IMR-90 (cell line): ENCODE measurements around the gene PRR36. TPM values are rescaled to one million over a fixed set of nuclear protein-coding genes. Genes with fewer than 3 reads are reported as not detected.

Source experiments
- ATAC-seq: fragments of 200-7000 bp; cut with Tn5 transposase; 2 replicates; pipeline ENCODE4 v1.9.1; 2020; ENCODE audit warnings: low read depth, mild to moderate bottlenecking, moderate library complexity
- BruUV-seq: library from RNA; stranded (reverse); fragments of 400-500 nt; replicated peaks from 2 replicates; lab custom pipeline; 2021; lab: Mats Ljungman, UMichigan
- CTCF ChIA-PET: fragments of 300-600 bp; formaldehyde crosslinking; extraction: SDS; loops from one replicate; lab custom pipeline; 2021; ENCODE audit warnings: antibody characterized with exemption; lab: Yijun Ruan, JAX
- POLR2A ChIA-PET: fragments of 300-600 bp; sonication (Branson Sonifier 250); formaldehyde crosslinking; loops from one replicate; lab custom pipeline; 2022; ENCODE audit warnings: antibody characterized with exemption; ENCODE audit not compliant: unreplicated experiment; lab: Charles Lee
- DNase-seq: peaks from one replicate; pipeline ENCODE4 v3.0.0; 2013
- H2AFZ ChIP-seq: replicated peaks from 2 replicates; pipeline ENCODE3; 2013; ENCODE audit warnings: low read length, mild to moderate bottlenecking; ENCODE audit not compliant: poor library complexity
- H2AK5ac ChIP-seq: 2 replicates; pipeline ENCODE4 v1.6.1; 2013; ENCODE audit warnings: low read depth, low read length, inconsistent platforms
- H2AK9ac ChIP-seq: replicated peaks from 2 replicates; pipeline ENCODE3; 2013; ENCODE audit warnings: mild to moderate bottlenecking, low read depth, low read length, moderate library complexity; ENCODE audit not compliant: poor library complexity
- H2BK120ac ChIP-seq: 2 replicates; pipeline ENCODE4 v1.6.1; 2013; ENCODE audit warnings: low read depth, low read length, inconsistent platforms
- H2BK15ac ChIP-seq: 3 replicates; pipeline ENCODE4 v1.6.1; 2013; ENCODE audit warnings: low read depth, low read length, inconsistent platforms
- H2BK20ac ChIP-seq: 2 replicates; pipeline ENCODE4 v1.6.1; 2013; ENCODE audit warnings: low read depth, mild to moderate bottlenecking, inconsistent platforms, low read length, moderate library complexity
- H2BK5ac ChIP-seq: 2 replicates; pipeline ENCODE4 v1.6.1; 2013; ENCODE audit warnings: mild to moderate bottlenecking, low read depth, low read length, inconsistent platforms; ENCODE audit not compliant: poor library complexity, severe bottlenecking
- H3K14ac ChIP-seq: replicated peaks from 2 replicates; pipeline ENCODE4 v1.6.1; 2013; ENCODE audit warnings: low read depth, low read length, inconsistent platforms
- H3K18ac ChIP-seq: 2 replicates; pipeline ENCODE4 v1.6.1; 2013; ENCODE audit warnings: low read depth, low read length, control low read depth
- H3K23ac ChIP-seq: 2 replicates; pipeline ENCODE4 v1.6.1; 2013; ENCODE audit warnings: low read depth, low read length, inconsistent platforms
- H3K27ac ChIP-seq: 2 replicates; pipeline ENCODE4 v1.5.1; 2013; ENCODE audit warnings: mild to moderate bottlenecking, control low read depth, low read length; ENCODE audit not compliant: insufficient read depth
- H3K27me3 ChIP-seq: 2 replicates; pipeline ENCODE4 v1.6.1; 2013; ENCODE audit warnings: low read length; ENCODE audit not compliant: control insufficient read depth, insufficient read depth
- H3K36me3 ChIP-seq: 2 replicates; pipeline ENCODE4 v1.6.1; 2013; ENCODE audit warnings: low read length, mixed read lengths; ENCODE audit not compliant: control insufficient read depth, insufficient read depth
- H3K4ac ChIP-seq: 2 replicates; pipeline ENCODE4 v1.6.1; 2013; ENCODE audit warnings: low read depth, low read length, inconsistent platforms
- H3K4me1 ChIP-seq: 2 replicates; pipeline ENCODE4 v1.6.1; 2013; ENCODE audit warnings: low read length, mixed read lengths; ENCODE audit not compliant: control insufficient read depth, insufficient read depth
- H3K4me2 ChIP-seq: 2 replicates; pipeline ENCODE4 v1.6.1; 2013; ENCODE audit warnings: low read depth, mild to moderate bottlenecking, control low read depth, low read length, moderate library complexity
- H3K4me3 ChIP-seq: 2 replicates; pipeline ENCODE4 v1.5.1; 2013; ENCODE audit warnings: low read depth, mild to moderate bottlenecking, control low read depth, low read length, moderate library complexity; ENCODE audit not compliant: insufficient read depth
- H3K56ac ChIP-seq: 2 replicates; pipeline ENCODE4 v1.6.1; 2013; ENCODE audit warnings: low read length, inconsistent platforms; ENCODE audit not compliant: insufficient read depth; ENCODE audit errors: extremely low read depth
- H3K79me1 ChIP-seq, 2 experiments: 2 replicates each; pipeline ENCODE4 v1.6.1; 2013; ENCODE audit warnings: low read length in 2 of 2, inconsistent platforms in 1 of 2, low read depth in 1 of 2
- H3K9ac ChIP-seq: 2 replicates; pipeline ENCODE4 v1.6.1; 2013; ENCODE audit warnings: low read depth, low read length, control low read depth
- H3K9me1 ChIP-seq: 2 replicates; pipeline ENCODE4 v1.6.1; 2013; ENCODE audit warnings: low read length, inconsistent platforms; ENCODE audit not compliant: insufficient read depth
- H3K9me3 ChIP-seq: 2 replicates; pipeline ENCODE4 v1.6.1; 2013; ENCODE audit warnings: low read length; ENCODE audit not compliant: control insufficient read depth, insufficient read depth
- H4K20me1 ChIP-seq: 2 replicates; pipeline ENCODE4 v1.6.1; 2013; ENCODE audit warnings: low read length, inconsistent platforms; ENCODE audit not compliant: insufficient read depth
- H4K5ac ChIP-seq: 2 replicates; pipeline ENCODE4 v1.6.1; 2013; ENCODE audit warnings: mild to moderate bottlenecking, low read depth, low read length, control low read depth
- H4K8ac ChIP-seq, 2 experiments: 2 replicates each; pipeline ENCODE4 v1.6.1; 2013; ENCODE audit warnings: low read depth in 2 of 2, low read length in 2 of 2, control low read depth in 1 of 2, inconsistent platforms in 1 of 2
- H4K91ac ChIP-seq: 2 replicates; pipeline ENCODE4 v1.6.1; 2013; ENCODE audit warnings: low read depth, low read length, inconsistent platforms; ENCODE audit not compliant: insufficient read depth
- FOS ChIP-seq: fragments of 150-350 bp; IDR thresholded peaks from 2 replicates; pipeline ENCODE4 v1.6.1; 2016; ENCODE audit warnings: low read depth, low read length
- MAZ ChIP-seq: IDR thresholded peaks from 2 replicates; pipeline ENCODE4 v1.6.1; 2012; ENCODE audit warnings: low read depth, mild to moderate bottlenecking, low read length, improper control_type of control experiment, moderate library complexity, borderline replicate concordance
- POLR2A ChIP-seq: IDR thresholded peaks from 2 replicates; pipeline ENCODE4 v1.6.1; 2012; ENCODE audit warnings: mild to moderate bottlenecking, low read depth, low read length
- RCOR1 ChIP-seq: IDR thresholded peaks from 2 replicates; pipeline ENCODE4 v1.6.1; 2012; ENCODE audit warnings: mild to moderate bottlenecking, low read length, improper control_type of control experiment; ENCODE audit not compliant: insufficient replicate concordance
- RFX5 ChIP-seq: IDR thresholded peaks from 2 replicates; pipeline ENCODE4 v1.8.0; 2012; ENCODE audit warnings: low read depth, mild to moderate bottlenecking, low read length, moderate library complexity
- USF2 ChIP-seq: fragments of 150-350 bp; IDR thresholded peaks from 2 replicates; pipeline ENCODE4 v1.6.1; 2017; ENCODE audit warnings: mild to moderate bottlenecking, antibody characterized with exemption, low read length, low read depth
- WGBS, 2 experiments: methylation state at CpG; one replicate each; pipeline versions ENCODE4 v1.1.5 to v1.1.7; 2013; ENCODE audit warnings: missing lambda C conversion rate in 2 of 2; ENCODE audit not compliant: insufficient read length in 1 of 2; ENCODE audit errors: extremely low coverage in 2 of 2; 5-methylcytosine and 5-hydroxymethylcytosine counted together
- dilution Hi-C: fragments of 300-500 bp; cut with HindIII; formaldehyde crosslinking; loops from one replicate; pipeline ENCODE4 v1.14.3; 2018; ENCODE audit warnings: low sequenced_read_pairs; ENCODE audit not compliant: unreplicated experiment
- in situ Hi-C: fragments of 300-500 bp; cut with MboI; formaldehyde crosslinking; loops from 3 replicates; pipeline ENCODE4 v1.14.3; 2019; ENCODE audit warnings: low sequenced_read_pairs, inconsistent platforms, mixed read lengths
- intact Hi-C: fragments of 100-400 bp; cut with micrococcal nuclease; formaldehyde crosslinking; loops from 2 replicates; pipeline ENCODE4 v1.10.0; 2022
- polyA plus RNA-seq, 3 experiments: library from polyadenylated mRNA; depleted of rRNA; stranded (reverse); fragments of >200 nt; gene quantifications; 2 replicates each; pipeline ENCODE4 v1.2.3, GENCODE V29; 2012; ENCODE audit warnings: low replicate concordance in 1 of 3
- total RNA-seq: library from RNA; depleted of rRNA; stranded (reverse); fragments of >200 nt; gene quantifications from 2 replicates; pipeline ENCODE4 v1.2.3, GENCODE V29; 2012
- TF ChIP-seq, protein P1 (sequence below): conservative IDR thresholded peaks from 2 replicates; pipeline ENCODE4 v1.5.1; 2012; ENCODE audit warnings: mild to moderate bottlenecking, low read depth, low read length, improper control_type of control experiment

Gene PRR36
- total and polyA plus RNA-seq, 2 of the 4 experiments (the other 2 are of a cell fraction), result 0.02 TPM; not detected in 1

DNA sequence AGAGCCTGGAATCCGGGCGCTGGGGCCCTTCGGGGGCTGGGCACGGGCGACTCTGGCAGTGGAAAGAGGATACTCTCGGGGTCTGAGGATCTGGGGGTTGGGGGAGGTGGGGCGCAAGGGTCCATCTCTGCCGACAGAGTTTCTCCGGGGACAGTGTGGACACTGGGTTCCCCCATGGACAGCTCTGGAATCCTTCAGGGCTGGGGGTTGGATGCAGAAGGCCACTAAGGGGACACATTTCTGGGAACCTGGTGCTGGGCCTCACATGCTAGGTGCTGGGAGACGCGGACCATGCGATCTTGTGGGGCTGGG is 42.7 kb upstream of the PRR36 start:
- Histone ChIP-seq H2AFZ (peak overlapping the region; percentile 90), H4K5ac (no peak overlapping the region), H3K27ac (no peak overlapping the region), H3K56ac (no peak overlapping the region), H3K36me3 (peaks cover 9% of the 10 kb centered on the region; the same call in 1 of the 2 replicates), H4K20me1 (peaks cover 11% of the 10 kb centered on the region), H3K4me3 (peak overlapping the region; percentile 44), H3K4me1 (peaks cover 21% of the 10 kb centered on the region), H3K4ac (no peak overlapping the region), H2BK15ac (no peak overlapping the region), H4K91ac (peak overlapping the region; percentile 47; the same call in 1 of the 2 replicates), H3K23ac (0 out of 2 replicates have a peak overlapping the region, but pooled peaks have one; percentile 2), H4K8ac (peak overlapping the region; percentile 61 to 67; a peak in 1 of 4 replicates), H2BK120ac (no peak overlapping the region), H3K9me1 (peaks cover 9% of the 10 kb centered on the region), H2BK5ac (no peak overlapping the region), H2AK5ac (0 out of 2 replicates have a peak overlapping the region, but pooled peaks have one; percentile 39), H2BK20ac (no peak overlapping the region), H3K27me3 (peaks cover 11% of the 10 kb centered on the region), H3K4me2 (peak overlapping the region; percentile 27), H2AK9ac (peak overlapping the region; percentile 48), H3K9ac (no peak overlapping the region), H3K79me1 (peaks cover 0 to 18% of the 10 kb centered on the region in 2 experiments; a peak in 2 of 4 replicates), H3K14ac (no peak overlapping the region), H3K9me3 (no peaks in the 10 kb centered on the region), H3K18ac (no peak overlapping the region)
- ATAC-seq (no peak), DNase-seq (no peak)
- POLR2A ChIA-PET, result no interaction called here
- WGBS, 2 experiments, result 29% methylated on average over 6 of the region's 12 CpGs; no CpG with 5 or more reads in 1 of the 2 experiments
- BruUV-seq, result no TSS peak
- intact Hi-C loops (no loop called here), in situ Hi-C loops (no loop called here), dilution Hi-C loops (no loop called here)
- CTCF ChIA-PET, result interaction anchor here (2.4 kb wide), 1 partner anchor 12 kb away, joined by 10 read pairs; no protein-coding TSS in a partner anchor
- TF ChIP-seq POLR2A (no peak), RCOR1 (no peak), USF2 (no peak), RFX5 (no peak), FOS (no peak), MAZ (no peak)
- TF ChIP-seq, protein P1, sequence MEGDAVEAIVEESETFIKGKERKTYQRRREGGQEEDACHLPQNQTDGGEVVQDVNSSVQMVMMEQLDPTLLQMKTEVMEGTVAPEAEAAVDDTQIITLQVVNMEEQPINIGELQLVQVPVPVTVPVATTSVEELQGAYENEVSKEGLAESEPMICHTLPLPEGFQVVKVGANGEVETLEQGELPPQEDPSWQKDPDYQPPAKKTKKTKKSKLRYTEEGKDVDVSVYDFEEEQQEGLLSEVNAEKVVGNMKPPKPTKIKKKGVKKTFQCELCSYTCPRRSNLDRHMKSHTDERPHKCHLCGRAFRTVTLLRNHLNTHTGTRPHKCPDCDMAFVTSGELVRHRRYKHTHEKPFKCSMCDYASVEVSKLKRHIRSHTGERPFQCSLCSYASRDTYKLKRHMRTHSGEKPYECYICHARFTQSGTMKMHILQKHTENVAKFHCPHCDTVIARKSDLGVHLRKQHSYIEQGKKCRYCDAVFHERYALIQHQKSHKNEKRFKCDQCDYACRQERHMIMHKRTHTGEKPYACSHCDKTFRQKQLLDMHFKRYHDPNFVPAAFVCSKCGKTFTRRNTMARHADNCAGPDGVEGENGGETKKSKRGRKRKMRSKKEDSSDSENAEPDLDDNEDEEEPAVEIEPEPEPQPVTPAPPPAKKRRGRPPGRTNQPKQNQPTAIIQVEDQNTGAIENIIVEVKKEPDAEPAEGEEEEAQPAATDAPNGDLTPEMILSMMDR, result no peak
